GM12865 (cell line): ENCODE data around the gene GPRIN1.
"Not testable (repeated sequence)": the region's sequence is repeated elsewhere in the genome, so short reads cannot be mapped to it uniquely, and the experiment has no call there.

Experiments
- DNase-seq: peaks from one replicate; pipeline ENCODE4 v3.0.0; 2010; ENCODE audit warnings: low read depth
- H3K4me3 ChIP-seq: 2 replicates; pipeline ENCODE4 v1.5.1; 2011; ENCODE audit warnings: mild to moderate bottlenecking, low read depth, low read length, control low read depth
- CTCF ChIP-seq: IDR thresholded peaks from 2 replicates; pipeline ENCODE4 v1.5.1; 2011; ENCODE audit warnings: low read length, control low read depth, low read depth, inconsistent platforms; ENCODE audit not compliant: insufficient read depth; ENCODE audit errors: missing control alignments

Gene GPRIN1

GRCh38 chr5:176561259-176561658 lies 48.7 kb downstream of the GPRIN1 start:
- TF ChIP-seq CTCF = no peak
- DNase-seq = no peak
- H3K4me3 ChIP-seq = no peak overlapping the region

GRCh38 chr5:176560364-176560763 lies 49.6 kb downstream of the GPRIN1 start:
- DNase-seq = no peak
- no peak for TF ChIP-seq CTCF
- H3K4me3 ChIP-seq = no peak overlapping the region

GRCh38 chr5:176559683-176560082 lies 50.3 kb downstream of the GPRIN1 start:
- peak; percentile 27 for DNase-seq
- no peak for TF ChIP-seq CTCF
- no peak overlapping the region for H3K4me3 ChIP-seq

GRCh38 chr5:176557846-176558245 lies 52.1 kb downstream of the GPRIN1 start:
- no peak overlapping the region for H3K4me3 ChIP-seq
- no peak for DNase-seq
- no peak for TF ChIP-seq CTCF

- DNase-seq = no peak
- H3K4me3 ChIP-seq = no peak overlapping the region
- TF ChIP-seq CTCF = no peak
These were observed 56.5 kb downstream of the GPRIN1 start for GRCh38 chr5:176553260-176554085.

- DNase-seq = no peak
- TF ChIP-seq CTCF = no peak
- no peak overlapping the region for H3K4me3 ChIP-seq
These were observed 57.6 kb downstream of the GPRIN1 start for GRCh38 chr5:176552332-176552869.

GRCh38 chr5:176550937-176551336 lies 59.0 kb downstream of the GPRIN1 start:
- not testable (repeated sequence) for H3K4me3 ChIP-seq, DNase-seq
